Frontal cortex (tissue), 4 donors: Measurements from ENCODE around the gene SLC25A17. TPM values are rescaled to one million over a fixed set of nuclear protein-coding genes. Genes with fewer than 3 reads are reported as not detected.
"Not testable (repeated sequence)": the region's sequence is repeated elsewhere in the genome, so short reads cannot be mapped to it uniquely, and the experiment has no call there.

Experiments
- DNase-seq, 2 donors: peaks; one replicate each; pipeline ENCODE4 v3.0.0; 2012; ENCODE audit warnings: low spot score in 2 of 2
- FAIRE-seq: peaks from 2 replicates; lab custom pipeline; 2012; peaks lifted over from hg19 to GRCh38; lab: Jason Lieb, UNC
- total RNA-seq: library from RNA; depleted of rRNA; stranded (reverse); fragments of >200 nt; gene quantifications from one replicate; pipeline ENCODE4 v1.2.3, GENCODE V29; 2014
- donor health status: control.
- donor health status: control.
- donor health status: control.

Gene SLC25A17
- total RNA-seq, 1 donor from 2014 or later = 29.3 TPM

- no peak for DNase-seq
- FAIRE-seq = no peak
These were observed 54.2 kb downstream of the SLC25A17 start for GRCh38 chr22:40764763-40765441.

- DNase-seq (no peak), FAIRE-seq (no peak)
These were observed 59.8 kb downstream of the SLC25A17 start for GRCh38 chr22:40759294-40759840.

DNA sequence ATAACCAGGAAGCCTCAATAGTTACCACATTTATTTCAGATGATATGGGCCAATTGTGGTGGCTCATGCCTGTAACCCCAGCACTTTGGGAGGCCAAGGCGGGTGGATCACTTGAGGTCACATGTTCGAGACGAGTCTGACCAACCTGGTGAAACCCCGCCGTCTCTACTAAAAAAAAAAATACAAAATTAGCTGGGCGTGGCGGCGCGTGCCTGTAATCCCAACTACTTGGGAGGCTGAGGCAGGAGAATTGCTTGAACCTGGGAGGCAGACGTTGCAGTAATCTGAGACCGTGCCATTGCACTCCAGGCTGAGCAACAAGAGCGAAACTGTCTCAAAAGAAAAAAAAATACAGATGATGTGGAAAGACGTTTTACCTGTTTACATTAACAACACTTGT, 60.3 kb downstream of the SLC25A17 start:
- FAIRE-seq, DNase-seq: not testable (repeated sequence)

- FAIRE-seq (no peak), DNase-seq (no peak)
These were observed 60.8 kb downstream of the SLC25A17 start for GRCh38 chr22:40758390-40758789.

DNA sequence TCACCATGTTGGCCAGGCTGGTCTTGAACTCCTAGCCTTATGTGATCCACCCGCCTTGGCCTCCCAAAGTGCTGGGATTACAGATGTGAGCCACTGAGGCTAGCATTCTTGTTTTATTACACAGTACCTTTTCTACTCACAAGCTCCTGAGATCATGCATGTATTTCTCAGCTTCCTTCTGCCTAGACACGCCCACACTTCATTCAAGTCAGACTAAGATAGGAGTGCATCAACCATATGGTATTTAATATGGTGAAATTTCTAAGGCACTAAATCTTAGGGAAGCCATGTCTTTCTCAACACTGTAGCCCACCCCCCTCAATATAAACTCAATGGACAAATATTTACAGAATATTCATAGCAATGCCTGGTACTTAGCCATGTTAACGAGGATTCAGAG, 62.1 kb downstream of the SLC25A17 start:
- DNase-seq = no peak
- FAIRE-seq = no peak

GRCh38 chr22:40753114-40753513, 66.0 kb downstream of the SLC25A17 start:
- DNase-seq (no peak), FAIRE-seq (no peak)

DNA sequence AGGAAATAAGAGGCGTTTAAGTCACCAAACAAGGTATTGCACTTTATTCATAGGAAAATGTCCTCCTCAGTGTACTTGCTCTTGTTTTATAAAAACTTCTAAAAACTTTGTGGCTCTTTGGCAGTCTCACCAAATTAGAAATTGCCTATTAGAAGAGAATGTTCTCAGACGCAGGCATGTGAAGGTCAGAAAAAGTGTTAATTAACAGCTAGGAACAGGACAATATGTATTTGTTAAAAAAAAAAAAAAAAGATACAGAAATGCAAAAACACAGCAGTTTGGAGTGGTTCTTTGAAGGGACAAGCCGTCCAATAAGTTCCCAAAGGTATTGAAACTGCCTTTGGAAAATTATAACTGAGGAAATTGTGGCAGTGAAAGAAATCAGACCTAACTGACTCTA, 67.9 kb downstream of the SLC25A17 start:
- no peak for FAIRE-seq
- no peak for DNase-seq

DNA sequence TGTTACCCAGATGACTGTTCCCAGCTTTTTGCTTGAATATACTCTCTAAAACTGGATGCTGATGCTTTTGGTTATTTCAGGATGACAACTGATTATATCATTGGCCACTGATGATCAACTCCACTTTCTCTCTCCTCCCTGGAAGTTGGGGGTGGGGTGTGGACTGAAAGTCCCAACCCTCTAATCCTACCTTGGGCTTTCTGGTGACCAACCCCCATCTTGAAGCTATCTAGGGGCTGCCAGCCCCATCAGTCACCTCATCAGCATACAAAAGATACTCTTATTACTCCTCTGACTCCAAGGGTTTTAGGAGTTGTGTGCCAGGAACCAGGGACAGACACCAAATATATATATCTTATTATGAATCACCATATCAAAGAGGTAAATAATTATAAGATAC, 69.3 kb downstream of the SLC25A17 start:
- FAIRE-seq = no peak
- DNase-seq = no peak

DNA sequence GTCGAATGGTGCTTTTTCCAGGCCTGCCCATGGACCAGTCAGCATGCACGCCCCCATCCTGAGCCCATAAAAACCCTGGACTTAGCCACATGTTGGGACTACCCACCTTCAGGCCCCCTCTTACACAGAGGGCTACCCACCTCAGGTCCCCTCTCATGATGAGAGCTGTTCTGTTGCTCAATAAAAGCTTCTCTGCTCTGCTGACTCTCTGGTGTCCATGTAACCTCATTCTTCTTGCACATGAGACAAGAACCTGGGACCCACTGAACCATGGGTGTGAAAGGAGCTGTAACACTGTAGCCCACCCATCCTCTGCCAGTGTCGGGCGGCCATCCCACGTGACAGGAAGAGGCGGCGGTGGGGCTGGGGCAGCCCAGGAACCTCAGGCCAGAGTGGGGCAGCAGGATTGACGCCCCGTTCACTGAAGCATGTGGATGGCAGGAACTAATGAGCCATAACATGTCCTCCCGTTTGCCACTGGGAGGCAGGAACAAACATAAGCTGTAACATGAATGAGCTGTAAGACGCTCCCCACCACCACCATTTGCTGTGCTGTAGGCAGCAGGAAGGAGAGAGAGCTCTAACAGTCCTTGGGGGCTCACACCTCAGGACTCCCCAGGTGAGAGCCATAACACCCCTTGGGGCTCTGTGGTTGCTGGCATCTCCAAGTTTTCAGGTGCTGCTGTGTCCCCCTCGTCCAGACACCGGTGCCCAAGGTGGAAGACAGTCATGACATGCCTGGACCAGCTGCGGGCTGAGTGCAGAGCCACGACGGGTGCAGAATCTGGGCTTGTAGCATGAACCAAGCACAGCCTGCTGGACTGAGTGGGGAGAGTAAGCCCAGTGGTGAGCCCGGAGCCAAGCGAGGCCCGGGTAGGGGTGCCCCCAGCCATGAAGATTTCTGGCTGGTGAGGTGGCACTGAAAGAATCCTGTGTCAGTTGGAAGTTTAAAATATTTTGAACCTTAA, 70.5 kb downstream of the SLC25A17 start:
- FAIRE-seq = no peak
- DNase-seq = no peak

GRCh38 chr22:40747361-40747760, 71.8 kb downstream of the SLC25A17 start:
- FAIRE-seq = no peak
- no peak for DNase-seq

DNA sequence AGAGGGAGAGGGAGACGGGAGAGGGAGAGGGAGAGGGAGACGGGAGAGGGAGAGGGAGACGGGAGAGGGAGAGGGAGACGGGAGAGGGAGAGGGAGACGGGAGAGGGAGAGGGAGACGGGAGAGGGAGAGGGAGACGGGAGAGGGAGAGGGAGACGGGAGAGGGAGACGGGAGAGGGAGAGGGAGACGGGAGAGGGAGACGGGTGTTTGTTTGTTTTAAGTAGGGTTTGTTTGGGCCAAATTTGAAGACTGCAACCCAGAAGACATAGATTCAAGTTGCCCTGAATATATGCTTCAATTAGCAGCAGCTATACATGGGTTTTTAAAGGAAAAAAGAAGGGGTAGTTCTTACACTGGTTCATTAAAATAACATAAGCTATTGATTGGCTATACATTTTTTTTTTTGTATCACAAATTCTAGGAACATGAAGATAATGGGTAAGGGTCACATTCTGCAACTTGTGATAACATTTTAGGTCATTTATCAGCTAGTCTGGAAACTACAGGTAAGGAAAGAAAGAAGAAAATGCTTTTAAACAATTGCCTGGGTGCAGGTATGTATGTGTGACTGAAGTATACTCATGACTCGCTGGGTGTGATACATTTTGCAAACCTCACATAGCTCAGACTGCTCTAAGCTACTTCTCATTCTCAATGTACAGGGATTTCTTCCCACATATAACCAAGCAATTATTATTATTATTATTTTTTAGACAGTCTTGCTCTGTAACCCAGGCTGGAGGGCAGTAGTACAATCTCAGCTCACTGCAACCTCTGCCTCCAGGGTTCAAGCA, 72.5 kb downstream of the SLC25A17 start:
- FAIRE-seq (no peak), DNase-seq (no peak)

GRCh38 chr22:40743768-40744167, 75.4 kb downstream of the SLC25A17 start:
- FAIRE-seq (no peak), DNase-seq (no peak)

DNA sequence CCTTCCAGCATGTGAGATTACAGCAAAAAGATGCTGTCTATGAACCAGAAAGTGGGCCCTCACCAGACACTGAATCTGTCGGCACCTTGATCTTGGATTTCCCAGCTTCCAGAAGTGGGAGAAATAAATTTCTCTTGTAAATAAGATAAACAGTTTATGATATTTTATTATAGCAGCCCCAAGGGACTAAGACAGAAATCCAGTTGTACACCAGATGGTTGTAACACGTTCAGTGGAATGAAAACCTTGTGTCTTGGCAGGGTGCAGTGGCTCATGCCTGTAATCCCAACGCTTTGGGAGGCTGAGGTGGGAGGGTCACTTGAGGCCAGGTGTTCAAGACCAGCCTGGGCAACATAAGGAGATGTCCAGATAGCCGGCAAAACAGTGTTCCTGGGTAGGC, 78.0 kb downstream of the SLC25A17 start:
- DNase-seq (no peak), FAIRE-seq (no peak)

DNA sequence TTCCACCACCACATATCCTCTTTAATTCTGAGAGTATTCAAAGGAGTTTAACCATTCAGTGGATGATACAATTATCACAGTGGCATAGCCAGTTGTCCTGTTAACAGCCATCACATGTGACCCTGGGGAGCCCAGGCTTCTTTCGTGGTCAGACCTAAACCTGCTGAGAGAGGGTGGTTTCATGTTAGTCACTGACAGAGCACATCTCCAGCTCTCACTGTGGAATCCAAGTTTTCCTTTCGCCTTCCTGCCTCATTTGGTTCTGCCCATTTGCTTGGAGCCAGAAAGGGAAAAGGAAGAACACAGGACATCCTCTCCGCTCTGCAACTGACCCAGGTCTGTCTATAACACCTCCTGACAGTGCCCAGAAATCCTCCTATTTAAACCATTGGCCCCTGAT, 79.4 kb downstream of the SLC25A17 start:
- DNase-seq = no peak
- no peak for FAIRE-seq

DNA sequence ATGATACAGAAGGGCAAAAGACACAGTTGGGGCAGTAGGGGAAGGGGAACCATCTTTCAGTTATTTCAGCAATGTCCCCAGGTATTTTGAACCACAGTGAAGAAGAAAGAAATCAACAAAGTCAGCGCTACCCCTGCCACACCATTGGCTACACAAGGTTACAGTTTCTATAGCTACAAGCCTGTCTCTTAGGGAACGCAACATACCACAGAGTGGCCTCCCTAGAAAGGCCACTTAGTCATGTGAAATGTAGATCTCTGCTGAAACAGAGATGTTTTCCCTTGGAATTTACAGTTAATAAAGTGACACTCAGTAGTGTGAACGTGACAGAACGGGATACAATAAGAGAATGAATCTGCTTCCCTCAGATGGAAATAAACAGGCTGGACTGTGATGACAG, 85.2 kb downstream of the SLC25A17 start:
- FAIRE-seq (no peak), DNase-seq (no peak)

GRCh38 chr22:40732999-40733292, 86.2 kb downstream of the SLC25A17 start:
- DNase-seq = no peak
- no peak for FAIRE-seq

GRCh38 chr22:40729284-40729683, 89.9 kb downstream of the SLC25A17 start:
- DNase-seq (no peak), FAIRE-seq (no peak)

DNA sequence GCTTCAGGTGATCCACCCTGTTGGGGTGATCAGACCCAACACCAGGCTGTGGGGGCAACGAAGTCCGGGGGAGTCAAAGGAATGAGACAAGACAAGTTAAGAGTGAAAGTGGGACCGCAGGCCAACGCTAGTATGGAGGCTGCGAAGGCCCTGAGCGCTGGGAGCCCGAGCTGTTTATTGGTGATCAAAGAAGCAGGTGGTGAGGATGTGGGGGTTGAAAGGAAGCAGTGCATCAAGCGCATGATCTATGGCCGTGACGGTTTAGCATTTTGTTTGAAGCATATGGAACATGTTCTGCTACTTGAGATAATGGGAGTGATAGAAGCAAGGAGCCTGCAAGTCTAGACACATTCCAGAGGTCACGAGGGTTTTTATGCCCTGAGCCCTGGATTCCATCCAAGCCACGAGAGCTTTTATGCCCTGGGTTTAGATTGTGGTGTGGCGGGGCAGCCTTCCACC, 90.4 kb downstream of the SLC25A17 start:
- FAIRE-seq = no peak
- no peak for DNase-seq

GRCh38 chr22:40727964-40728615, 91.1 kb downstream of the SLC25A17 start:
- FAIRE-seq (no peak), DNase-seq (no peak)
